Testis (tissue), 2 donors: ENCODE results near the gene EMC9.

Experiments
- POLR2A ChIP-seq: fragments of 450-650 bp; IDR thresholded peaks from one replicate; pipeline ENCODE4 v1.6.1; 2017; ENCODE audit warnings: antibody characterized with exemption, mild to moderate bottlenecking, moderate library complexity
- TF ChIP-seq, protein P1 (sequence below), 3 experiments: fragments of 450-650 bp in 2 of 3; fragments of 200-600 bp in 1 of 3; sonication (generic) in 1 of 3; IDR thresholded peaks; one replicate each; pipeline ENCODE4 v1.5.1; 2016 to 2019; ENCODE audit warnings: antibody characterized with exemption in 3 of 3, mild to moderate bottlenecking in 2 of 3, moderate library complexity in 1 of 3

DNA sequence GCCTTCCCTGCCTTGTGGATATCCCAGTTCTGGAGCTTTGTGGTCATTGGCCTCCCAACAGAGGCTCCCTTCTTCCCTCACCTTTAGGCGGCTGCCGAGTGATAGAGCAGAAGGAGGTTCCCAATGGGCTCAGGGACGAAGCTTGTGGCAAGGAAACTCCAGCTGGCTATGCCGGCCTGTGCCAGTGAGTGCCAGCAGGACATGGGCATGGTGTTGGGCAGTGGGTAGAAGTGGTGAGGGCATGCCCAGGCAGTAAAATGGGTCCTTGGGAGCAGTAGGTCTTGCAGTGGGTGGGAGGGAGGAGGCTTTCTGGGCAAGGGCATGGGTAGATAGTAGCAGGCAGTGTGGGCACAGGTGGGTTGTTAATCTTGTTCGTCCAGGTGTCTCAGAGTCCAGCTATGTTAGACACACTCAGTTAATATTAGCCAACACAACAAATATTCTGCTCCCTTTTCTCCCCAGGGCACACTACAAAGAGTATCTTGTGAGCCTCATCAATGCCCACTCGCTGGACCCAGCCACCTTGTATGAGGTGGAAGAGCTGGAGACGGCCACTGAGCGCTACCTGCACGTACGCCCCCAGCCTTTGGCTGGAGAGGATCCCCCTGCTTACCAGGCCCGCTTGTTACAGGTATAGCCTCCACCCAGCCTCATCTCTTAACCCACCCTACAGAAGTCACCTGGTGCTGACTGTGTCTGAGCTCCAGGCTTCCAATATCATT lies 18.5 kb upstream of the EMC9 start:
- TF ChIP-seq, protein P1, sequence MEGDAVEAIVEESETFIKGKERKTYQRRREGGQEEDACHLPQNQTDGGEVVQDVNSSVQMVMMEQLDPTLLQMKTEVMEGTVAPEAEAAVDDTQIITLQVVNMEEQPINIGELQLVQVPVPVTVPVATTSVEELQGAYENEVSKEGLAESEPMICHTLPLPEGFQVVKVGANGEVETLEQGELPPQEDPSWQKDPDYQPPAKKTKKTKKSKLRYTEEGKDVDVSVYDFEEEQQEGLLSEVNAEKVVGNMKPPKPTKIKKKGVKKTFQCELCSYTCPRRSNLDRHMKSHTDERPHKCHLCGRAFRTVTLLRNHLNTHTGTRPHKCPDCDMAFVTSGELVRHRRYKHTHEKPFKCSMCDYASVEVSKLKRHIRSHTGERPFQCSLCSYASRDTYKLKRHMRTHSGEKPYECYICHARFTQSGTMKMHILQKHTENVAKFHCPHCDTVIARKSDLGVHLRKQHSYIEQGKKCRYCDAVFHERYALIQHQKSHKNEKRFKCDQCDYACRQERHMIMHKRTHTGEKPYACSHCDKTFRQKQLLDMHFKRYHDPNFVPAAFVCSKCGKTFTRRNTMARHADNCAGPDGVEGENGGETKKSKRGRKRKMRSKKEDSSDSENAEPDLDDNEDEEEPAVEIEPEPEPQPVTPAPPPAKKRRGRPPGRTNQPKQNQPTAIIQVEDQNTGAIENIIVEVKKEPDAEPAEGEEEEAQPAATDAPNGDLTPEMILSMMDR (IDR thresholded peaks at IDR 0.05), result no peak
- TF ChIP-seq POLR2A, result no peak
